ENCODE data around the gene MCF2L.

DNA sequence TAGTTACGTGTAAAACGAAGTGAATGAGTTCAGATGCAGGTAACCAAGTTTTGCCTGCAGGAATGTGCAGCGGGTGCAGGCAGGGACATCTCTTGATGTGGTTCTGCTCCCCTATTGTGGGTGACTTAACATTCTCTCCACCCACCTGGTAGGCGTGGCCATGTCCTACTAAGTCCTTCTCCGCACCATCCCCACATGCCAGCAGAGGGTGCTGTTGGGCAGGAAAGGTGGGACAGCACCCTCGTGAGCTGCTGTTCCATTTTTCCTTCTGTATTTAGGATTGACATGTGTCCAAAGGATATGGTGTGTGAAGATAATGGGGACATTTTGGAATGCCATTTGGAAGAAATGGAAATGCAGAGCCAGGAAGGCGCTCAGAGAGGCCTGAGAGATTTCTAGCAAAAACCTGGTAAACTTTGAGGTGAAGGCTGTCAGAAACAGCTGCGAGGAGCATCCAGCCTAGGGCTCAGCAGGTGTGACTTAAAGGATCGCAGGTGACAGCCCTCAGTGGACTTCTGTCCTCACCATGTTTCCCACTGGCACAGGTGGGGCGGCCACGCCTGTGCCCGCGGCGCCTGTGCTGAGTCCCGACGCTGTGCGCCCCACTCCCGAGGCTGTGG lies 26.2 kb upstream of the MCF2L start:
- TF ChIP-seq, protein P1, sequence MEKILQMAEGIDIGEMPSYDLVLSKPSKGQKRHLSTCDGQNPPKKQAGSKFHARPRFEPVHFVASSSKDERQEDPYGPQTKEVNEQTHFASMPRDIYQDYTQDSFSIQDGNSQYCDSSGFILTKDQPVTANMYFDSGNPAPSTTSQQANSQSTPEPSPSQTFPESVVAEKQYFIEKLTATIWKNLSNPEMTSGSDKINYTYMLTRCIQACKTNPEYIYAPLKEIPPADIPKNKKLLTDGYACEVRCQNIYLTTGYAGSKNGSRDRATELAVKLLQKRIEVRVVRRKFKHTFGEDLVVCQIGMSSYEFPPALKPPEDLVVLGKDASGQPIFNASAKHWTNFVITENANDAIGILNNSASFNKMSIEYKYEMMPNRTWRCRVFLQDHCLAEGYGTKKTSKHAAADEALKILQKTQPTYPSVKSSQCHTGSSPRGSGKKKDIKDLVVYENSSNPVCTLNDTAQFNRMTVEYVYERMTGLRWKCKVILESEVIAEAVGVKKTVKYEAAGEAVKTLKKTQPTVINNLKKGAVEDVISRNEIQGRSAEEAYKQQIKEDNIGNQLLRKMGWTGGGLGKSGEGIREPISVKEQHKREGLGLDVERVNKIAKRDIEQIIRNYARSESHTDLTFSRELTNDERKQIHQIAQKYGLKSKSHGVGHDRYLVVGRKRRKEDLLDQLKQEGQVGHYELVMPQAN (IDR thresholded peaks at IDR 0.05; ENCODE audit: borderline replicate concordance) = no peak
- no peak for TF ChIP-seq GATA2 (CRISPR knock-in tag; IDR thresholded peaks at IDR 0.05)
- no peak for TF ChIP-seq FOXK2 (conservative IDR thresholded peaks at IDR 0.05 in 1 of 2, IDR thresholded peaks at IDR 0.05 in 1 of 2; ENCODE audit: low read depth in 2 of 2)

Data from K562 (cell line).